IgD-negative memory B cell (primary cell): ENCODE data around the gene SLC25A22. TPM values are rescaled to one million over a fixed set of nuclear protein-coding genes. Genes with fewer than 3 reads are reported as not detected.

Experiments used
- H3K27ac Mint-ChIP-seq, 3 donors: one replicate each; pipeline ENCODE4 v1.8.0; 2020 to 2022; ENCODE audit warnings: mild to moderate bottlenecking in 3 of 3, mixed read lengths in 3 of 3, moderate library complexity in 1 of 3
- H3K27me3 Mint-ChIP-seq: one replicate; pipeline ENCODE4 v1.8.0; 2021; ENCODE audit warnings: mixed read lengths
- H3K36me3 Mint-ChIP-seq: one replicate; pipeline ENCODE4 v1.8.0; 2020; ENCODE audit warnings: mild to moderate bottlenecking, mixed read lengths
- H3K4me1 Mint-ChIP-seq, 3 donors: one replicate each; pipeline ENCODE4 v1.8.0; 2020 to 2022; ENCODE audit warnings: mixed read lengths in 3 of 3, mild to moderate bottlenecking in 1 of 3
- H3K4me3 Mint-ChIP-seq, 4 donors: one replicate each; pipeline ENCODE4 v1.8.0; 2020 to 2022; ENCODE audit warnings: mild to moderate bottlenecking in 4 of 4, mixed read lengths in 4 of 4, moderate library complexity in 3 of 4
- H3K9me3 Mint-ChIP-seq, 3 donors: one replicate each; pipeline ENCODE4 v1.8.0; 2020 to 2021; ENCODE audit warnings: mixed read lengths in 3 of 3, mild to moderate bottlenecking in 1 of 3
- polyA plus RNA-seq: library from polyadenylated mRNA; unstranded; fragments of 300-500 nt; fragmentation: Illumina TruSeq; gene quantifications from one replicate; pipeline ENCODE4 v1.2.3, GENCODE V29; 2021

The SLC25A22 gene
- polyA plus RNA-seq, 1 donor from 2014 or later, result 9.5 TPM

DNA sequence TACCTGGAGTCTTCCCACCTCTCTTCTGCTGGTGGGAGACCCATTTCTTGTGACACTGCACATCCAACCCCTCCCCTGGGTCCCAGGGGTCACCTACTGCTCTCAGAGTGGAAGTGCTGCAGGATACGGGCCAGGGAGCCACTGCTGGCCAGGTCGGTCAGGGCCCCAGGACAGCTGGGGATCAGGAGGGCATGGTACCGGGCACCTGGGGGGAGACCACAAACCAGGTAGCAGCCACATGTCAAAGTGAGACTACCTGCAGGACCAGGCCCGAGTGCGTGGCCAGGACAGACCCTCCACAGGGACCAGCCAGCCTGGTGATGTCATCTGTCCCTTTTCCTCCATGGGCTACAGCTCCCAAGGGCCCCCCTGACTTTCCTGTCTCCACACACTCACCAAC lies 24.7 kb downstream of the SLC25A22 start:
- H3K9me3 Mint-ChIP-seq, result no peaks in the 10 kb centered on the region
- H3K4me1 Mint-ChIP-seq, result peaks cover 0 to 8% (median 6%) of the 10 kb centered on the region in 3 donors
- no peak overlapping the region for H3K27ac Mint-ChIP-seq
- H3K27me3 Mint-ChIP-seq, result no peaks in the 10 kb centered on the region
- H3K4me3 Mint-ChIP-seq, result peak overlapping the region in 1 of 4 donors; percentile 39
- no peaks in the 10 kb centered on the region for H3K36me3 Mint-ChIP-seq

DNA sequence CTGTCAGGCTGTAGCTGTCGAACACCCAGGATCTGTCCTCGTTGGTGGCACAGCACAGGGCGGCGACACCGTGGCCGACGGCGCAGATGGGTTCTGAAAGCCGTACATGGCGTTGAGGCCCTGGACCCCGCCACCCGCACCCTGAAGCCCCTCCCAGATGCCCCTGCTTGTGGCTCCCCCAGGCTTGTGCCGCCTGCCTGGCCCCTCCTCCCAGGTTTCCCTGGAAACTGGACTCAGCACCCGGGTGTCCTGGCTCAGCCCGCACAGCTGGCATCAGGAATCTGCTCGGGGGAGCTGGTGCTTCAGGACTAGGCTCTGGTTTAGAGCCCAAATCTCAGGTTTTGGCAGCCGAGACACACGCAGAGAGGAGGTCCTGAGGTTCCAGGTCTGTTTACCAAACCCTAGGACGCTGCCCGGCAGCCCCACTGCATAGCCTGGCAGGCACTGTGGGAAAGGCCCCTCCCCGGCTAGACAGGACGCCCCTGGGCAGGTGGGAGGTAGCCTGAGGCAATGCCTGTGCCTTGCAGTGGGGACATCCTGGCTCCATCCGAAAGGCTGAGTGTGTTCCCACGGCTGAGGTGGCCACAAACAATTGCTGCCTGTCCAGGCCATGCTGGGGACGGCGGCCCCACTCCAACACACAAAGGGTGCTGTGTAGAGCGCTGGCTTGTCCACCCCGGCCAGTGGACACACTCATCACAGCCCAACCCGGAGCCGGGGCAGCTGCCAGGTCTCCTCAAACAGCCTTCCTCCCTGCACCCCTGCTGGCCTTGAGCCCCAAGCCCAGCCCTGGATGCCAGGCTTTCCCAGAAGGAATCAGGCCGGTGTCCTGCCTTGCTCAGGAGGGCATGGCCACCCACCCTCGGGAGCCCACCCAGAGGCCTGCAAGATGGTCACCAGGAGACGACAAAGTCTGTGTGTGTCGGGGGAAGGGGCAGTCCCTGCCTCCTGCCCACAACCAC lies 25.4 kb downstream of the SLC25A22 start:
- no peak overlapping the region for H3K27ac Mint-ChIP-seq
- H3K4me3 Mint-ChIP-seq, result peak overlapping the region in 1 of 4 donors; percentile 39
- no peaks in the 10 kb centered on the region for H3K9me3 Mint-ChIP-seq
- peaks cover 0 to 8% (median 6%) of the 10 kb centered on the region in 3 donors for H3K4me1 Mint-ChIP-seq
- H3K36me3 Mint-ChIP-seq, result no peaks in the 10 kb centered on the region
- no peaks in the 10 kb centered on the region for H3K27me3 Mint-ChIP-seq

DNA sequence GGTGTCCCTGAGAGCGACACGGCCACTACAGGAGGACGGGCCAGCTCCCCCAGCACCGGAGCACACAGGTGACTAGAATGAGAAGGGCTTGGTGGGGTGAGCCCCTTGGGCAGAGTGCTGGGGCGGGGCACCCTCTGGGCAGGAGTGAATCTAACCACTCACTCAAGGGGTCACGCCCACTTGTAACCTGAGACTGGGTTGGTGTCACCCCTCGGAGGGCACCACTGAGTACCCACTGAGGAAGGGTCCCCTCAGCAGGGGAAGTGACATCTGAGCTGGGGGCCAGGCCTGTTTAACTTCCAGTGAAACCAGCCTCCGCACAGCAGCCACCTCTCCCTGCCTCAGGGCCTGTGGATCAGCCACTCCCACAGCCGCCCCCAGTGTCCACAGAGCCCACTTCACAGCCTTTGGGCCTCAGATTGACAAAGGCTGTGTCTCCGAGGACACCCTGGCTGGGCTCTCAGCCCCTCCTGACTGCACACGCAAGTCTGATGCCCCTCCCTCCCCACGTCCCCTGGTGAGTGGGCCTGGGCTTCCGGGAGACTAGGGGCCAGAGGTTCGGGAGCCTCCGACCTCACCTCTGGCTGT lies 26.4 kb downstream of the SLC25A22 start:
- Mint-ChIP-seq H3K27me3 (no peaks in the 10 kb centered on the region), H3K4me1 (peaks cover 0 to 8% (median 6%) of the 10 kb centered on the region in 3 donors), H3K4me3 (no peak overlapping the region), H3K36me3 (no peaks in the 10 kb centered on the region), H3K9me3 (no peaks in the 10 kb centered on the region), H3K27ac (no peak overlapping the region)

- peak overlapping the region in 1 of 4 donors; percentile 41 for H3K4me3 Mint-ChIP-seq
- H3K27ac Mint-ChIP-seq, result no peak overlapping the region
- no peaks in the 10 kb centered on the region for H3K9me3 Mint-ChIP-seq
- H3K27me3 Mint-ChIP-seq, result no peaks in the 10 kb centered on the region
- peaks cover 0 to 6% (median 2%) of the 10 kb centered on the region in 3 donors for H3K4me1 Mint-ChIP-seq
- no peaks in the 10 kb centered on the region for H3K36me3 Mint-ChIP-seq
Measured at GRCh38 chr11:770642-771616, 27.2 kb downstream of the SLC25A22 start.

DNA sequence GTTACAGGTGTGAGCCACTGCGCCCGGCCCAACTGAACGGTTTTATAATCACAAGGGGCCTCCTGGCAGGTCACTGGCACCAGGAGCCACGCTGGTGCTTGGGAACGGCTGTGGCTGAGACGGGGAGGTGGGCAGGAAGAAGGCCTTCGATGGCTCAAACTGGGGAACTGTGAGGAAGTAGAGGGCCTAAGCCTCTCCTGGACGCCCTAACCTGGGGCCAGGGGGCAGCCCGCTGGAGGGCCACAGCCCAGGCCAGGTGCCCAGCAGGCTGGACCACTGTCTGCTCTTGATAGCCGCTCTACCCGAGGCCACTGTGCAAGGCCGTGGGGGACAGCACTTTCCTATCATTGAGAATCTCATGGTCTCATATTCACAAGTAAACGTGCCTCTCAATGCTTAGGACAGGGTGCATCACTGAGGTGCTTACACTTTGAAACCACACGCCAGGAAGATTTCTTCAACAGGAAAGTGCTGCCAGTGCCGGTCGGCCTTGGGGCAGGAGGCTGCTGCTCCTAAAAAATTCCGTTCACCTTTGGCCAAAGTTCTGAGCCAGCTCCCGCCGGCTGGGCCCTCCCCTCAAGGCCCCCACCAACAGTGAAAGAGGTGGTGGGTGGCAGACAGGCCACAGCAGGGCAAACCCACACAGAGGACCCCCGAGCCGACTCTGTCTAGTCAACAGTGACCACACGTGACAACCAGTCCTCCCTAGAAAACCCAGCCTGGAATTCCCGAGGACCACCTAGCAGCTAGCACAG lies 28.0 kb downstream of the SLC25A22 start:
- H3K27me3 Mint-ChIP-seq, result no peaks in the 10 kb centered on the region
- H3K9me3 Mint-ChIP-seq, result no peaks in the 10 kb centered on the region
- H3K4me3 Mint-ChIP-seq, result peak overlapping the region in 1 of 4 donors; percentile 41
- H3K27ac Mint-ChIP-seq, result no peak overlapping the region
- H3K4me1 Mint-ChIP-seq, result peaks cover 0 to 5% (median 0%) of the 10 kb centered on the region in 3 donors
- no peaks in the 10 kb centered on the region for H3K36me3 Mint-ChIP-seq

DNA sequence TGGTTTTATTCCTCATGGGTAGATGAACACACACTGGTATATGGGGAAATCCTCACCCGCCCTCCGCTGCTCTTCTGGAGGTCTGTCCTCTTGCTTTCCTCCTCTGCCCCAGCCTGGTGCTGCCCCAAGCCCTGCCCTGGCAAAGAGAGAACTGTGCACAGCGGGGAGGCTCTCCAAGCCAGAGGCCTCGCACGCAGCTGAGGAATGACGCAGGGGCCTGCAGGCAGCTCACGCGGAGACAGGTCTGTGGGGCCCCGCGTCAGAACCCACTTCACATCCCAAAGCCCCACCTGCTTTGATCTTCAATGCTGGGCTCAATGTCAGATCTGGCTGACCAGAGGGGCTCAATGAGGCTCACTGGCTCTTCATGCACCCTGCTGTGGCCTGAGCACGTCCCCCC lies 30.8 kb downstream of the SLC25A22 start:
- Mint-ChIP-seq H3K36me3 (no peaks in the 10 kb centered on the region), H3K4me3 (no peak overlapping the region), H3K27ac (no peak overlapping the region), H3K4me1 (peaks cover 0 to 5% (median 1%) of the 10 kb centered on the region in 3 donors), H3K9me3 (no peaks in the 10 kb centered on the region), H3K27me3 (no peaks in the 10 kb centered on the region)

GRCh38 chr11:766936-767210 lies 31.2 kb downstream of the SLC25A22 start:
- Mint-ChIP-seq H3K27me3 (no peaks in the 10 kb centered on the region), H3K4me3 (no peak overlapping the region), H3K9me3 (no peaks in the 10 kb centered on the region), H3K36me3 (no peaks in the 10 kb centered on the region), H3K4me1 (peaks cover 0 to 5% (median 2%) of the 10 kb centered on the region in 3 donors), H3K27ac (no peak overlapping the region)

- Mint-ChIP-seq H3K27me3 (no peaks in the 10 kb centered on the region), H3K27ac (no peak overlapping the region), H3K4me1 (peaks cover 0 to 5% (median 2%) of the 10 kb centered on the region in 3 donors), H3K4me3 (peak overlapping the region in 1 of 4 donors; percentile 57), H3K9me3 (no peaks in the 10 kb centered on the region), H3K36me3 (no peaks in the 10 kb centered on the region)
Measured at GRCh38 chr11:766106-766935, 31.8 kb downstream of the SLC25A22 start.

GRCh38 chr11:765802-766091 lies 32.3 kb downstream of the SLC25A22 start:
- peaks cover 0 to 5% (median 2%) of the 10 kb centered on the region in 3 donors for H3K4me1 Mint-ChIP-seq
- no peaks in the 10 kb centered on the region for H3K9me3 Mint-ChIP-seq
- no peaks in the 10 kb centered on the region for H3K27me3 Mint-ChIP-seq
- no peak overlapping the region for H3K27ac Mint-ChIP-seq
- no peaks in the 10 kb centered on the region for H3K36me3 Mint-ChIP-seq
- H3K4me3 Mint-ChIP-seq, result no peak overlapping the region

GRCh38 chr11:765025-765801 lies 32.9 kb downstream of the SLC25A22 start:
- H3K4me3 Mint-ChIP-seq, result peak overlapping the region in 1 of 4 donors; percentile 45
- peak overlapping the region in 1 of 3 donors; percentile 35 for H3K27ac Mint-ChIP-seq
- H3K9me3 Mint-ChIP-seq, result no peaks in the 10 kb centered on the region

GRCh38 chr11:764322-765024 lies 33.6 kb downstream of the SLC25A22 start:
- H3K9me3 Mint-ChIP-seq, result no peaks in the 10 kb centered on the region
- H3K4me1 Mint-ChIP-seq, result peaks cover 0 to 5% (median 2%) of the 10 kb centered on the region in 3 donors
- H3K4me3 Mint-ChIP-seq, result no peak overlapping the region
- H3K36me3 Mint-ChIP-seq, result no peaks in the 10 kb centered on the region
- no peak overlapping the region for H3K27ac Mint-ChIP-seq
- H3K27me3 Mint-ChIP-seq, result no peaks in the 10 kb centered on the region

More at GRCh38 chr11:765025-765801, 32.9 kb downstream of the SLC25A22 start:
- no peaks in the 10 kb centered on the region for H3K36me3 Mint-ChIP-seq
- peaks cover 0 to 5% (median 2%) of the 10 kb centered on the region in 3 donors for H3K4me1 Mint-ChIP-seq
- no peaks in the 10 kb centered on the region for H3K27me3 Mint-ChIP-seq

- Mint-ChIP-seq H3K4me3 (no peak overlapping the region), H3K4me1 (peaks cover 0 to 5% (median 2%) of the 10 kb centered on the region in 3 donors), H3K27me3 (no peaks in the 10 kb centered on the region), H3K9me3 (no peaks in the 10 kb centered on the region), H3K36me3 (no peaks in the 10 kb centered on the region), H3K27ac (peak overlapping the region in 1 of 3 donors; percentile 10)
Measured at GRCh38 chr11:763549-764321, 34.3 kb downstream of the SLC25A22 start.
